ENCODE measurements around the gene COL6A5.

The COL6A5 gene

GRCh38 chr3:130456540-130456939 is 111.1 kb downstream of the COL6A5 start:
- DNase-seq: no peak

DNA sequence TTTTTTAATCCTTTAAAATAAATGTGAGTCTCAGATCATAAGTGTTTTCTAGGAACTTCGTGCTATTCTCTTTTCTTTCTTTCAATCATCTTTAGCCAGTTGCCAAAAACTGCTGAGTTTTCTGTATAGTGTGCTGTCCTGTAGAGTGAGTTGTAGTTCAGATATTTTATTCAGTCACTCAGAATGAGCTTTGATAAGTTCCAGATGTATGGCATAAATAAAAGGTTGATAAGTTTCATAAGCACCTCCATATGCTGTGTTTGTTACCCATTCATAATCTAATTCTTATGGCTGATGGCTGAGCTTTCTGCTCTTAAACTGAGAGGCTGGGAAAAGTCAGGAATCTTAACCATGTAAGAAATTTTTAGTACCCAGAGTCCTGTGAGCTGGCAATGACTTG is 112.2 kb downstream of the COL6A5 start:
- DNase-seq: no peak

GRCh38 chr3:130459944-130460343 is 114.5 kb downstream of the COL6A5 start:
- DNase-seq: no peak

DNA sequence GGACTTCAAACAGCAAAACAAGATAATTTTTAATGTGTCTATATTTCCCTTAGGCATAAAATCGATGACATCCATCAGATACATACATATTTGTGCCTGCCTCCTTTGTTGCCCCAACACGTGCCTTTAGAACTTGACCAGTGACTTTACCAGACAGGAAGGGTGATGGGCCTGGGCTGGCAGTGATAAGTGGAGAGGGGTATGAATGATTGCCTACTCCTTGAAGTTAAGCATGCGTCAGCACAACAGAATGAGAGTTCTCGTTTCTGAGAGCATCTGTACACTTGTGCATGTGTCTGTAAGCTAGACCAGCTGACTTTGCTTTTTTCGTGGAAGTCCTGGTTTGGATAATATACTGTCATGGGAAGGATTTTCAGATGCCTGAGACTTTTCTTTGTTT is 116.6 kb downstream of the COL6A5 start:
- no peak for DNase-seq

GRCh38 chr3:130463221-130463620 is 117.7 kb downstream of the COL6A5 start:
- DNase-seq: no peak

DNA sequence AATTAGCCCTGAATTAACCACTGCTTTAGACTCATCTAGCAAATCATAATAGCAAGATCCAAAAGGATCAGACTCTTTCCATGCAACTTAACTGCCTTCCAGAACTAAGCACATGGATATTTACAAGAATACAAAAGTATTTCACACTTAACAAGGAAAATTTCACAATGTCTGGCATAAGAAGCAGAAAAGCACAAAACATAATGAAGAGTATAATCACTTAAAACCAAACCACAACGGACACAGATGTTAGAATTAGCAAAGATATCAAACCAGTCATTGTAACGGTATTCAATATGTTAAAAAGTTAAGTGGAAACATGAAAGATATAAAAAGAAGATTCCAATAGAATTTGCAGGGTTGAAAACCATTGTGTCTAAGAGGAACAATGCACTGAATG is 120.0 kb downstream of the COL6A5 start:
- no peak for DNase-seq

- DNase-seq: no peak
Measured at GRCh38 chr3:130468311-130468710, 122.8 kb downstream of the COL6A5 start.

DNA sequence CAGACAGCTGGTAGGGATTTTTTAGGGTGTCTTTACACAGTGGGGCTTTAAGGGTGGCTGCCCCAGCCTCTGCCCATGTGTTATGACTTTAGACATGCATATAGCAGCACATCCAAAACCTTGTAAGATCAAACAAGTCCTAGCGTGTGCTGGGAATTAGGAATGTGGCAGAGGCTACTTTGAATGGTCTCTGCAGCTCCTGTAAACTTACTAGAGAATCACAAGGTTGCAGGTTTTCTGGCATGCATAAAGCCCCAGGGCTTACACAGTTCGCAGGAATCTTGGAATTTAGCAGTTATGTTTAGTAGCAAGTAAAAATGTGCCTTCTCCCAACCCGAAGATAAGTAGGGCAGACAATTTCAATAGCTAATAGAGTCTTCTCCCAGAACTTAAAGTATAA is 124.7 kb downstream of the COL6A5 start:
- DNase-seq: no peak

DNA sequence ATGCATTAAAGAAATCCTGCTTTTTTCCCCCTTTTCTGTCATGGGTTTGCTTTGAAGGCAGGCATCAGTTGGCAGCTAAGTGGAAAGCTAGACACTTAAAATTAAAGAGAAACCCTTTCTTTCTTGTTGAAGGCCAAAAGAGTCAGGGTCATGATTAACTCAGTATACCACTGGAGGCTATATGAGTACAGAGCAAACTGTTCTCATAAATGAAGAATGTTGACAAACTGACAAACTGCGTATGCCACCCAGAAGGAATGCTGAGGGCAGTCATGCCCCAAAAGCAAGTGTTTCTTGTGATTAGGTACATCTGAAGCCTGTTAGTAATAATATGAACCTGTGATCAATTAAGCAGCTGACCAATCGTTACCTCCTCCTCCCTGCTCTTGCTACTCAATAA is 127.9 kb downstream of the COL6A5 start:
- no peak for DNase-seq

DNA sequence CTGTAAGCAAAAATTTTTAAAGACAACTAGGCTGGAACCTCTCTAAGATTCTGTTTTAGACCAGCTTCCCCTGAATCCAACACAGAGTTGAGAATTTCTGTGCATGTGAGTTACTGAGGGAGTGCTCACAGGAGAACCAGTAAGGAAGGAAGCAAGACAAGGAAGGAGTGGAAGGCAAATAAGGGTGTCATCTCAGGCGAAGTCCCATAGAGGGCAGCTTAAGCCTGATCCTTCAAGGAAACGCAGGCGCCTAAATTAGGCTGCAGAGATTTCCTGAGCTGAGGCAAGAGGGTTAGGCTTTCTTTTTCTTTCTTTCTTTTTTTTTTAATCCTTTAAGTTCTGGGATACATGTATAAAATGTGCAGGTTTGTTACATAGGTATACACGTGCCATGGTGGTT is 135.3 kb downstream of the COL6A5 start:
- DNase-seq: no peak

GRCh38 chr3:130488288-130488687 is 142.8 kb downstream of the COL6A5 start:
- DNase-seq: no peak

GRCh38 chr3:130488769-130489450 is 143.4 kb downstream of the COL6A5 start:
- DNase-seq: no peak

DNA sequence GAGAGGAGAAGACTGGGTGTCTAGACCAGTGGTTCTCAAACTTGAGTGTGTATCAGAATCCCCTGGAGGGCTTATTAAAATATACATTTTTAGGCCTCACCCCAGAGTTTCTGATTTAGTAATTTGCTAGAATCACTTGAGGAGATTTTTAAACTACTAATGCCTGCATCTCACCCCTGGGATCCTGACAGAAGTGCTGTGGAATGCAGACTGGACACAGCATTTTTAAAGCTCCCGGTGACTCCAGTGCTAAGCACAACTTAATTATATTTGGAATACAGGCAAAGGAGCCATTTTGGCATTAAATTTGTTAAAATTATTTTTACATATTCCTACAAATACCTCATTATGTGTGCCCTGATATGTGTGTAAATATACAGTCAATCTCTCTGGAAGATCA is 144.8 kb downstream of the COL6A5 start:
- no peak for DNase-seq

GRCh38 chr3:130491431-130491830 is 146.0 kb downstream of the COL6A5 start:
- no peak for DNase-seq

GRCh38 chr3:130504701-130505100 is 159.2 kb downstream of the COL6A5 start:
- DNase-seq: no peak

DNA sequence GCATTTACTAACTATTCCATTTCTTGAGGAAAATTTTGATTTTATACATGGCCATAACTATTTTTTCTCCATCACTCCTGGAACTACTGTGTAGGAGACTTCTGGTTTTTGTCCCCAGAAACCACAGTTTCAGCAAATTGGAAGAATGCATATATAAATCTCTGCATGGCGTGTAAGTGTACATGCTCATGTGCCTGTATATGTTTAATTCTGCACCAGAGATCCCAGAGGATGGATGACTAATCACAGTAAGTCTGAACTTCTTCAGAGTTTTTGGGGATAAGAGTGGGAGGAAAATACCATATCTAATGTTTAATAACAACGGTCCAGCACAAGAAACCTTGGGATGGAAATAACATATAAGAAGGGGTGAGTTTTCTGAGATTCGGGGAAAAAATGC is 160.6 kb downstream of the COL6A5 start:
- DNase-seq: no peak

- DNase-seq: no peak
Measured at GRCh38 chr3:130507746-130508145, 162.3 kb downstream of the COL6A5 start.

DNA sequence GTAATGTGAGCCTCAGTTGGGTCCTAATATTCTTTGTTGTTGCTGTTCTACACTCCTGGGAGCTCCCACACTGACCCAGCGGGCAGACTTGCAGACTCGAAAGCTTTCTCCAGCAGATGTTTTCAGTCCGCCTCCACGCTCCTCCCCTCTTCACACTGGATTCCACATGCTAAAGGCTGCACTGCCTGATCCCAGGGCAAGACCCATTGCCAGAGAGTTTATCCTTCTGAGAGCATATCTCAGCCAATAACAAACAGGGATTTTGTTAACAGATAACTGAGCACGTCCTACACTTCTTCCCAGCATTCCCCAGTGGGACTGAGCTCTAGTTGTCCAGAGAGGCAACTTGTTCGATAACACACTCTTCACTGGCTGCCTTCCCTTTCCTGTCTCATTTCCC is 163.5 kb downstream of the COL6A5 start:
- no peak for DNase-seq

DNA sequence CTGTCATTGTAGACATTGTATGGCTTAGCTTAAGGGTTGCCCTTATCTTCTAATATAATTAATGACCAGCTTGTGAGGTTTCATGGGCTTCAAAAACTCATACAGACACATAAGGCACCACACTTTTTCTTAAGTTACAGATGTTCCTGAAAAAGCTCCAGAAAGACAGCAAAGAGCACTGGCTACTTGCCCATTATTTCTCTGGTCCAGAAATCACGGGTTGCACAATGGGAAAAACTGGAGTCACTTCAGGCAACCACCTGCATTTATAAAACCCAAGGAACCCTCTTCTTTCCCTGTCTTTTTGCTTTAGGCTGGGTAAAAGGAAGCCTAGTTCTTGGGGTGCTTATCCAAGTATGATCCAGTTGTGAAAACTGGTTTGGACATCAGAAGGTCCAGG is 169.2 kb downstream of the COL6A5 start:
- DNase-seq: no peak

- DNase-seq: no peak
Measured at GRCh38 chr3:130515755-130516154, 170.3 kb downstream of the COL6A5 start.

- no peak for DNase-seq
Measured at GRCh38 chr3:130516645-130517512, 171.4 kb downstream of the COL6A5 start, which contains the start of gene COL6A6. COL6A6 (plus strand) TSS chr3:130517177; CDS start chr3:130560365, 43,188 bp downstream.

- no peak for DNase-seq
Measured at GRCh38 chr3:130517602-130518001, 172.1 kb downstream of the COL6A5 start.

DNA sequence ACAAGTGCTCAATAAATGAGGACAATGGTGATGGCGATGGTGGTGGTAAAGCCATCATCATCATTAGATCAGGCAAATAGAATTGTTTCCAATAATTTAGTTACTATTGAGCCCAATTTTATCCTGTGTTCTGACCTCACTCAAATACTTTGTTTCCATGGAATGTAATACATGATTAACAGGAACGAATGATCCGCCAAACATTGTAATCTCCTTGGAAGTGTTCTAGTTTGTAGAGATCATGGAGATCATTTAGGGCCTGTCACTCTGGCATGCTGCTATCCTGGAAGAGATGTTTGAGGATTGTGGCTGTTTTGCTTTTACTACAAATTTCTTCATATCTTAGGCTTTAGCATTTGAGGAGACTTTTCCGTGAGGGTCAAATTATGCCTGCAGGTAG is 174.3 kb downstream of the COL6A5 start:
- DNase-seq: no peak

DNA sequence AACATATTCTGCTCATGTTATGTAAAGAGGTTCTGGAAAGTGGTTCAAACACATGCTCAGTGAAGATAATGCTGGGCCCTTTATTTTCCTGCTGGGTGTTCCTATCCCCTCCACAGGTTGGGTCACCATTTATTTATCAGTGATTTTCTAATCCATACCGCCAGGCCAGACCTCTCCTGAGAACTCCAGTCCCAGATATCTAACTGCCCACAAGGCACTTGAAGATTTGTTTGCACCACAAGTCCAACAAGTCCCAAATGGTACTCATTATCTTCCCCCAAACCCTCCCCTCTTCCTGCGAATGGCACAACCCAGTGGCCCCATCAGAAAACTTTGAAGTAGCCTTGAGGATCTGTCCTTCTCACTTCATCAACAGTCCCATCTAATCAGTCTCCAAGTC is 176.9 kb downstream of the COL6A5 start:
- DNase-seq: no peak

All from cortex of kidney (tissue), 1 donor.